Endothelial cell (in vitro differentiated cells): ENCODE results near the gene LAIR1. TPM values are rescaled to one million over a fixed set of nuclear protein-coding genes. Genes with fewer than 3 reads are reported as not detected.

Experiments
- DNase-seq: peaks from one replicate; pipeline ENCODE4 v3.0.0; 2021; ENCODE audit warnings: low spot score
- H3K27ac Mint-ChIP-seq: one replicate; pipeline ENCODE4 v1.8.0; 2021; ENCODE audit warnings: mixed read lengths, inconsistent platforms; ENCODE audit not compliant: unreplicated experiment
- H3K27me3 Mint-ChIP-seq: one replicate; pipeline ENCODE4 v1.8.0; 2021; ENCODE audit warnings: mild to moderate bottlenecking, moderate library complexity, mixed read lengths, inconsistent platforms; ENCODE audit not compliant: unreplicated experiment
- H3K36me3 Mint-ChIP-seq: one replicate; pipeline ENCODE4 v1.8.0; 2021; ENCODE audit warnings: mild to moderate bottlenecking, low read depth, mixed read lengths, inconsistent platforms; ENCODE audit not compliant: unreplicated experiment
- H3K4me1 Mint-ChIP-seq: one replicate; pipeline ENCODE4 v1.8.0; 2021; ENCODE audit warnings: mild to moderate bottlenecking, mixed read lengths, inconsistent platforms; ENCODE audit not compliant: unreplicated experiment
- H3K4me3 Mint-ChIP-seq: one replicate; pipeline ENCODE4 v1.8.0; 2021; ENCODE audit warnings: mild to moderate bottlenecking, mixed read lengths, inconsistent platforms; ENCODE audit not compliant: unreplicated experiment
- H3K9me3 Mint-ChIP-seq: one replicate; pipeline ENCODE4 v1.8.0; 2021; ENCODE audit warnings: mixed read lengths, inconsistent platforms; ENCODE audit not compliant: unreplicated experiment
- CTCF ChIP-seq: fragments of 200-600 bp; sonication (generic); IDR thresholded peaks from one replicate; pipeline ENCODE4 v1.5.0; 2021; ENCODE audit warnings: antibody characterized with exemption; ENCODE audit not compliant: unreplicated experiment
- total RNA-seq: library from RNA; stranded (reverse); fragmentation: NEBNext Ultra II Directional; extraction: Animal tissue kit (Norgen Biotek cat#: 25700); gene quantifications from one replicate; pipeline ENCODE4 v1.2.1, GENCODE V29; 2021; ENCODE audit not compliant: unreplicated experiment

Gene LAIR1
- total RNA-seq, 1 donor from 2014 or later, result 2.1 TPM

DNA sequence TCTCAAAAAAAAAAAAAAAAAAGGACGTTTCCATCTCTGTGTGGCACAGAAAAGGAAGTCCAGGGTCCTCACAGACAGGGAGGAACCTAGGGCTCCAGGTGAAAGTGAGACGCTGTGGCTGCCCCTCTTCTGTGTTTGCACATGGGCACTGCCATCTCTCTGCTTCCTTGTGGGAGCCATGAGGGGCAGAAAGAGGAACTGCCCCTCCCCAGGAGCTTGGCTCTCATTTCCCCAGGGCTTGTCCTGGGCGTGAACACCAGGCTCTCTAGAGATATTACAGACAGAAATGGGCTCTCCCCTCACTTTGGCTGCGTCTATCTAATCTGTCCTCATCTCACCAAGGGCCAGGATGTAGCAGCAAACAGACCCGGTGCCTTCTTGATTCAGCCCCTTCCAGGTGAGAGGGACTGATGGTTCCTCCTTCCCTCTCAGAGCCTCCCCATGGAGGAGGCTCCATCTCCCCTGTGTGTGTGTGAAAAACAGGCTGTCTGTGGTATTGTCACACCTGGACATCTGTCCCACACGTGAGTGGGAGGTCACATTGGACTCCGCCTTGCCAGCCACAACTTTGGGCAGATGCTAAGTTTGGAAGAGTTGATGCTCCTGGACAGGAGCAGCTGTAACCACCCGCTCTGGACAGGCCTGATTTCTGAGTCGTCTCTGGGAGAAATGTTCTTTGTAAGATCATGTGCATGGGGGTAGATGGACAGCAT lies 24.9 kb downstream of the LAIR1 start:
- no peak overlapping the region for H3K27ac Mint-ChIP-seq
- H3K9me3 Mint-ChIP-seq, result no peaks in the 10 kb centered on the region
- no peak for TF ChIP-seq CTCF
- no peaks in the 10 kb centered on the region for H3K36me3 Mint-ChIP-seq
- H3K4me3 Mint-ChIP-seq, result no peak overlapping the region
- no peak for DNase-seq
- peaks cover 4% of the 10 kb centered on the region for H3K4me1 Mint-ChIP-seq
- H3K27me3 Mint-ChIP-seq, result peaks cover 4% of the 10 kb centered on the region

- Mint-ChIP-seq H3K36me3 (no peaks in the 10 kb centered on the region), H3K9me3 (no peaks in the 10 kb centered on the region), H3K4me3 (no peak overlapping the region), H3K27ac (no peak overlapping the region), H3K4me1 (peaks cover 4% of the 10 kb centered on the region), H3K27me3 (peaks cover 4% of the 10 kb centered on the region)
- TF ChIP-seq CTCF, result no peak
- DNase-seq, result no peak
Observed at GRCh38 chr19:54338521-54338920, 26.2 kb downstream of the LAIR1 start.

DNA sequence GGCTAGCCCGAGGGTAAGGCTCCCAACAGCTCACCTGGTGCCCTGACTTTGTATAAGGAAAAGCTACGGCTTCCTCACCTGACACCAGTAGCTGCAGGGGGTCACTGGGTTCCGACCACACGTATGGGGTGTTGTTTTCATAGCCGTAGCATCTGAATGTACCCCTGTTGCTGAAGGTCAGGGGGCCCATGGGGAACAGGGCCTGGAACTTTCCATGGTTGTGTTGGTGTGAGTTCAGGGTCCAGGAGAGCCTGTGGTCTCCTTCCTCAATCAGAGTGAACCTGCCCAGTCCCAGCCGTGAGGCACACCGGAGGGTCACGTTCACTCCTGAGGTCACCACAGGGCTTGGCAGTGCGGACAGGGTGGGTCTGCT lies 26.9 kb downstream of the LAIR1 start:
- Mint-ChIP-seq H3K27me3 (peaks cover 4% of the 10 kb centered on the region), H3K4me1 (peaks cover 4% of the 10 kb centered on the region), H3K9me3 (no peaks in the 10 kb centered on the region), H3K27ac (no peak overlapping the region), H3K36me3 (no peaks in the 10 kb centered on the region), H3K4me3 (no peak overlapping the region)
- no peak for TF ChIP-seq CTCF
- DNase-seq, result no peak

DNA sequence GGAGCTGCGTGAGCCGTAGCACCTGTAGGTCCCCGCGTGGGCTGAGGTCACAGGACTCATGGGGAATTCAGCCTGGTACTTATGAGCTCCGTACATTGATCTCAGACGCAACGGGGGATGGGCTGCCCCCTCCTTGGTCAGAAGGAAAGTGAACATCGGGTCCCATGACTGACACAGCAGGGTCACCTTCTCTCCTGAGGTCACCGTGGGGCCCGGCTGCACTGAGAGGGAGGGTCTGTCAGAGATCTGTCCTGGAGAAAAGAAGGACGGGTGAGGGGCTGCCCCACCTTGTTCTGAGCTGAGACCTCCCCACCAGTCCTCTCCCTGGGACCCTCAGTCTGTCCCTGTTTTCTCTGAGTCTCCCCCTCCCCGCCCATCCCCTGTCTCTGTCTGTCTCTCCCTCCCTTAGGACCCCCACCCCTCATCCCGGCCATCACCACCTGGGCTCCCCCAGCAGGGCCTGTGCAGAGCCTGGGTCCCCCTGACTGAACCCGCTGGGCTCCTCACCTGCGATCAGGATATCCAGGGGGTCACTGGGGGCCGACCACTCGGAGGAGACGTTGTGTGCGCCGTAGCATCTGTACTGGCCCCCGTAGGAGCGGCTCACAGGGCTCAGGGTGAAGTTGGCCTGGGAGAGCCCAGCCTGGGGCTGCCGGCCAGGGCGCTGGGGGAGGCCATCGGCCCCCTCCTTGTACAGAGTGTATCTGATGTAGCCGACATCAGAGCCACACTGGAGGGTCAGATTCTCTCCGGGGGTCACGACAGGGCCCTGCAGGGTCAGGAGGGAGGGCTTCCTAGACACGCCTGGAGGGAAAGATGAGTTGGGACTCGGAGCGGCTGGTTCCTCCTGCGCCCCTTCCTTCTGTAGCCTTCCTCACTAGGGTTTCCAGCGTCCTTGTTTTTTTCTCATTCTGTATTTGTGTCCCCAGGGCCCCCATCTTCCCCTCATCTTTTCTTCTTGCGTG lies 27.6 kb downstream of the LAIR1 start:
- no peaks in the 10 kb centered on the region for H3K36me3 Mint-ChIP-seq
- no peak overlapping the region for H3K27ac Mint-ChIP-seq
- no peak overlapping the region for H3K4me3 Mint-ChIP-seq
- DNase-seq, result no peak
- H3K9me3 Mint-ChIP-seq, result no peaks in the 10 kb centered on the region
- H3K4me1 Mint-ChIP-seq, result peaks cover 4% of the 10 kb centered on the region
- peaks cover 4% of the 10 kb centered on the region for H3K27me3 Mint-ChIP-seq
- TF ChIP-seq CTCF, result no peak
